ENCODE results near the gene SLC23A3.

- TF ChIP-seq CTCF (conservative IDR thresholded peaks at IDR 0.05; ENCODE audit: low read length) (no peak), EZH2phosphoT487 (IDR thresholded peaks at IDR 0.05; ENCODE audit: borderline replicate concordance, low read depth, low read length) (no peak)
Observed at GRCh38 chr2:219174146-219174545, 4.3 kb upstream of the SLC23A3 start.

Measured in OCI-LY7 (cell line).